ENCODE measurements around the gene NOS1AP. TPM values are rescaled to one million over a fixed set of nuclear protein-coding genes. Genes with fewer than 3 reads are reported as not detected.

Gene NOS1AP
- total and polyA plus RNA-seq, 9 of the 15 experiments (the other 6 are each of a cell fraction or from before 2014, with no cell fraction given): 0.07 to 1.5 (median 0.22) TPM

DNA sequence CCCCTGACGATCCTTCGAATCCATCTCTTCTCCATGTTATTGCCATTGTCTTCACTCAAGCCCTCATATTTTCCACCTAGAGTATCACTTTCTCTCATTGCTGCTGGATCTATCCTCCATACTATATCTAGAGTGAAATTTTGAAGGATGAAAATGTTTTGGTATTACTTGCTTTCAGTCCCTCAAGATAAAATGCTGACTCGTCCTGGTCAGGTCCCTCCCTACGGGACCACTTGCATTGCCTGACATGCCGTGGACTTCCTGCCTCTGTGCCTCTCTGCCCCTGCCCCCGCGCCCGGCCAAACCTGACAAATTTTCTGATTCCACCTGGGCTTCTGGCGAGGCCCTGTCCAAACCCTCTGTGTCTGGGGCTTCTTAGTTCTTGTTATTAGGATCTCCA is 283.6 kb downstream of the NOS1AP start (continued):
- TF ChIP-seq TFAP4 (CRISPR knock-in tag; IDR thresholded peaks at IDR 0.05; ENCODE audit: borderline replicate concordance) (no peak), HIVEP1 (CRISPR knock-in tag; IDR thresholded peaks at IDR 0.05) (no peak), HLTF (IDR thresholded peaks at IDR 0.05) (no peak), CBX8 (IDR thresholded peaks at IDR 0.05; ENCODE audit: borderline replicate concordance, extremely low read depth, low read depth, low read length, poor library complexity, severe bottlenecking) (no peak), TARDBP (IDR thresholded peaks at IDR 0.05) (no peak)

DNA sequence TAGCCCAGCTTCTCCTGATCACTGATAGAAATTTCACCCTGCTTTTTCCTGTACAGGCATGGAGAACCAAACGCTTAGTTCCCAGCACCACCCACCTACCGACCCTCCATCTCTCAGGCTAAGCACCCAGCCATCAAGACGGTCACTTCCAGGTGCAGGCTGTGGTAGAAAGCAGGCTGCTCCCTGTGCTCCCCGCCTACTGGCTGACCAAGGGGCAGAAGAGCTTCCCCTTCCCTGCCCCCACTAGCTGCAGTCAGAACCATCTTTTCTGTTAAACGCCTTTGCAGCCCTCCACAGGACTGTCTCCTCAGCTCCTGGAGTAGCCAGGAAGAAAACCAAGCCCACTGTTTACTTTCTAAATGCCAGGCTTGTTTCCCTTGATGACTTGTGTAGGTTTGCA is 284.2 kb downstream of the NOS1AP start:
- H3K9me1 ChIP-seq (ENCODE audit: control insufficient read depth, insufficient read depth, low read length): no peaks in the 10 kb centered on the region
- 19% methylated on average over 5 of the region's 5 CpGs for WGBS (ENCODE audit: insufficient coverage, low coverage, missing lambda C conversion rate)
- H3K36me3 ChIP-seq (ENCODE audit: control insufficient read depth, insufficient read depth, low read length): no peaks in the 10 kb centered on the region
- H3K27me3 ChIP-seq (ENCODE audit: control insufficient read depth in 2 of 2, insufficient read depth in 2 of 2, low read length in 2 of 2): no peaks in the 10 kb centered on the region
- H3K4me1 ChIP-seq (replicated peaks in 1 of 2; ENCODE audit: control insufficient read depth in 2 of 2, insufficient read depth in 2 of 2, low read length in 2 of 2): peaks cover 13 to 60% of the 10 kb centered on the region in 2 experiments; a peak in 4 of 5 replicates
- peak; percentile 40; the same call in 2 of the 3 replicates for ATAC-seq
- CTCF ChIA-PET (ENCODE audit: low intra/inter-chr PET ratio): no interaction called here
- H3K9ac ChIP-seq (ENCODE audit: insufficient read depth in 1 of 2, low read depth in 2 of 2, low read length in 2 of 2): peak overlapping the region in 1 of 2 experiments; percentile 45; a peak in 1 of 4 replicates
- peak overlapping the region; percentile 10; the same call in 1 of the 2 replicates for H3K4me2 ChIP-seq (ENCODE audit: insufficient read depth, low read length)
- DNase-seq (ENCODE audit: extremely low read depth in 1 of 4, low spot score in 3 of 4): peak; percentile 32 to 39 (median 37)
- TF ChIP-seq ZBTB7A (IDR thresholded peaks at IDR 0.05; ENCODE audit: borderline replicate concordance, control insufficient read depth, low read depth, low read length): 0 out of 2 replicates have a peak, but pooled peaks have one; percentile 18
- no peak for TF ChIP-seq MNT (conservative IDR thresholded peaks at IDR 0.05)
- no TSS peak for BruUV-seq (replicated peaks)
- no peak overlapping the region for H3K4me3 ChIP-seq
- intact Hi-C loops (cut with micrococcal nuclease): loop anchor here (10.0 kb wide), 1 partner anchor 261 kb away; no protein-coding TSS in a partner anchor
- H2AFZ ChIP-seq (ENCODE audit: low read depth, low read length): peak overlapping the region; percentile 73
- H3K27ac ChIP-seq (ENCODE audit: extremely low read depth, low read depth, low read length): no peak overlapping the region
- in situ Hi-C loops (cut with MboI): no loop called here
- H4K20me1 ChIP-seq (replicated peaks; ENCODE audit: control insufficient read depth, insufficient read depth, low read length): no peaks in the 10 kb centered on the region
- no peaks in the 10 kb centered on the region for H3K9me3 ChIP-seq (replicated peaks; ENCODE audit: control insufficient read depth, insufficient read depth, low read depth, low read length)
- no peaks in the 10 kb centered on the region for H3K79me2 ChIP-seq (ENCODE audit: control insufficient read depth, insufficient read depth, low read length)
- FAIRE-seq: peak; percentile 68
- POLR2A ChIA-PET: interaction anchor here (0.6 kb wide), 1 partner anchor 14 kb away, joined by 3 read pairs; no protein-coding TSS in a partner anchor
